GM12878 (cell line): ENCODE measurements around the gene RBMS1. TPM values are rescaled to one million over a fixed set of nuclear protein-coding genes. Genes with fewer than 3 reads are reported as not detected.
A peak's percentile ranks its signal among the peaks of the same experiment; 100 is the strongest.

ENCODE experiments used
- ATAC-seq: fragments of 200-7000 bp; cut with Tn5 transposase; 3 replicates; pipeline ENCODE4 v1.9.1; 2020; ENCODE audit warnings: mild to moderate bottlenecking, moderate library complexity
- BruUV-seq: library from RNA; stranded (reverse); fragments of 400-500 nt; replicated peaks from 2 replicates; lab custom pipeline; 2021; lab: Mats Ljungman, UMichigan
- CTCF ChIA-PET: fragments of 300-600 bp; sonication (Branson Sonifier 250); formaldehyde crosslinking; extraction: SDS; loops from one replicate; lab custom pipeline; 2021; ENCODE audit warnings: inconsistent platforms; lab: Yijun Ruan, JAX
- POLR2A ChIA-PET: fragments of 350-600 bp; formaldehyde crosslinking; extraction: SDS; loops from one replicate; lab custom pipeline; 2021; ENCODE audit warnings: inconsistent platforms; lab: Charles Lee
- RAD21 ChIA-PET: fragments of 300-600 bp; sonication (Branson Sonifier 250); formaldehyde crosslinking; loops from one replicate; lab custom pipeline; 2023; ENCODE audit warnings: antibody characterized with exemption; ENCODE audit not compliant: unreplicated experiment; lab: Charles Lee
- SMC1A ChIA-PET: fragments of 300-600 bp; sonication (Branson Sonifier 250); formaldehyde crosslinking; loops from one replicate; lab custom pipeline; 2023; ENCODE audit not compliant: unreplicated experiment, uncharacterized antibody; lab: Charles Lee
- DNase-seq: peaks from one replicate; pipeline ENCODE4 v3.0.0-alpha.2; 2011; ENCODE audit warnings: low read depth, low spot score
- FAIRE-seq: peaks from 3 replicates; lab custom pipeline; 2011; peaks lifted over from hg19 to GRCh38; lab: Jason Lieb, UNC
- H2AFZ ChIP-seq: 2 replicates; pipeline ENCODE4 v1.6.0; 2011; ENCODE audit warnings: low read depth, low read length, control low read depth; ENCODE audit not compliant: control insufficient read depth
- H3K27ac ChIP-seq: 2 replicates; pipeline ENCODE4 v1.5.1; 2011; ENCODE audit warnings: control low read depth; ENCODE audit not compliant: control insufficient read depth, insufficient read depth
- H3K27me3 ChIP-seq, 2 experiments: replicated peaks in 1 of 2; 2 replicates each; pipeline versions ENCODE4 v1.6.0 to v1.6.1; 2011; ENCODE audit warnings: low read length in 1 of 2; ENCODE audit not compliant: control insufficient read depth in 2 of 2, insufficient read depth in 2 of 2
- H3K36me3 ChIP-seq, 2 experiments: 2 replicates each; pipeline ENCODE4 v1.5.1; 2011; ENCODE audit warnings: low read length in 1 of 2; ENCODE audit not compliant: control insufficient read depth in 2 of 2, insufficient read depth in 2 of 2
- H3K4me1 ChIP-seq: 2 replicates; pipeline ENCODE4 v1.6.1; 2011; ENCODE audit warnings: mild to moderate bottlenecking, low read length, moderate library complexity, mixed read lengths; ENCODE audit not compliant: control insufficient read depth, insufficient read depth
- H3K4me2 ChIP-seq: 2 replicates; pipeline ENCODE4 v1.6.0; 2011; ENCODE audit warnings: control low read depth; ENCODE audit not compliant: control insufficient read depth, insufficient read depth
- H3K4me3 ChIP-seq: fragments of 200-600 bp; sonication (generic); 2 replicates; pipeline ENCODE4 v1.5.1; 2016
- H3K79me2 ChIP-seq: 2 replicates; pipeline ENCODE4 v1.6.0; 2011; ENCODE audit warnings: low read length; ENCODE audit not compliant: control insufficient read depth, insufficient read depth
- H3K9ac ChIP-seq: 2 replicates; pipeline ENCODE4 v1.8.0; 2011; ENCODE audit warnings: low read length, control low read depth, mixed read lengths; ENCODE audit not compliant: control insufficient read depth, insufficient read depth
- H3K9me3 ChIP-seq: replicated peaks from 3 replicates; pipeline ENCODE4 v1.5.1; 2011; ENCODE audit warnings: mild to moderate bottlenecking, low read length; ENCODE audit not compliant: control insufficient read depth, insufficient read depth
- H4K20me1 ChIP-seq: 2 replicates; pipeline ENCODE4 v1.6.0; 2011; ENCODE audit not compliant: control insufficient read depth, insufficient read depth
- CHD1 ChIP-seq: IDR thresholded peaks from 2 replicates; pipeline ENCODE4 v1.6.1; 2012; ENCODE audit warnings: low read depth, low read length, improper control_type of control experiment
- KAT2A ChIP-seq: conservative IDR thresholded peaks from 2 replicates; pipeline ENCODE4 v1.6.1; 2011; ENCODE audit warnings: low read depth, low read length; ENCODE audit not compliant: control insufficient read depth
- KLF5 ChIP-seq: fragments of 450-650 bp; IDR thresholded peaks from 2 replicates; pipeline ENCODE4 v1.6.1; 2014; ENCODE audit warnings: mild to moderate bottlenecking; ENCODE audit not compliant: partially characterized antibody
- MEF2A ChIP-seq: IDR thresholded peaks from 2 replicates; pipeline ENCODE4 v1.6.1; 2011; ENCODE audit warnings: low read depth, mild to moderate bottlenecking, low read length, moderate library complexity; ENCODE audit not compliant: insufficient read depth
- MYC ChIP-seq: IDR thresholded peaks from 2 replicates; pipeline ENCODE4 v1.6.1; 2011; ENCODE audit warnings: mild to moderate bottlenecking, low read length, moderate library complexity, inconsistent platforms; ENCODE audit not compliant: insufficient read depth, insufficient replicate concordance, insufficient read length, severe bottlenecking
- NFIC ChIP-seq: IDR thresholded peaks from 2 replicates; pipeline ENCODE4 v1.6.1; 2012; ENCODE audit warnings: low read depth, mild to moderate bottlenecking, inconsistent platforms, low read length, moderate library complexity
- POLR2AphosphoS5 ChIP-seq: IDR thresholded peaks from 2 replicates; pipeline ENCODE4 v1.6.1; 2011; ENCODE audit warnings: mild to moderate bottlenecking, low read length, inconsistent platforms
- POU2F2 ChIP-seq: IDR thresholded peaks from 3 replicates; pipeline ENCODE4 v1.6.1; 2011; ENCODE audit warnings: low read depth, mild to moderate bottlenecking, low read length, borderline replicate concordance
- SMAD5 ChIP-seq: IDR thresholded peaks from 2 replicates; pipeline ENCODE4 v1.6.1; 2016; ENCODE audit warnings: antibody characterized with exemption, low read depth
- SPI1 ChIP-seq: IDR thresholded peaks from 2 replicates; pipeline ENCODE4 v1.6.1; 2011; ENCODE audit warnings: low read depth, mild to moderate bottlenecking, low read length, moderate library complexity, borderline replicate concordance; ENCODE audit not compliant: insufficient read depth
- SREBF1 ChIP-seq: IDR thresholded peaks from 2 replicates; pipeline ENCODE4 v1.6.1; 2012; ENCODE audit warnings: mild to moderate bottlenecking, low read length
- YBX1 ChIP-seq: fragments of 450-650 bp; IDR thresholded peaks from 2 replicates; pipeline ENCODE4 v1.6.1; 2016; ENCODE audit warnings: antibody characterized with exemption
- ZBTB40 ChIP-seq: fragments of 450-650 bp; IDR thresholded peaks from 2 replicates; pipeline ENCODE4 v1.6.1; 2016; ENCODE audit warnings: mild to moderate bottlenecking, moderate library complexity, borderline replicate concordance
- ZNF217 ChIP-seq: fragments of 450-650 bp; IDR thresholded peaks from 2 replicates; pipeline ENCODE4 v1.6.1; 2017; ENCODE audit warnings: antibody characterized with exemption, mild to moderate bottlenecking
- ZNF622 ChIP-seq: fragments of 450-650 bp; IDR thresholded peaks from 2 replicates; pipeline ENCODE4 v1.6.1; 2017; ENCODE audit warnings: mild to moderate bottlenecking, inconsistent platforms
- WGBS: methylation state at CpG from one replicate; pipeline ENCODE4 v1.1.6; 2016; ENCODE audit warnings: low lambda C conversion rate; ENCODE audit not compliant: insufficient replicate concordance, insufficient coverage; ENCODE audit errors: missing lambda C conversion rate; 5-methylcytosine and 5-hydroxymethylcytosine counted together
- in situ Hi-C: fragments of 300-500 bp; cut with MboI; formaldehyde crosslinking; loops from 9 replicates; pipeline ENCODE4 v1.14.3; 2018; ENCODE audit warnings: mixed read lengths
- intact Hi-C: fragments of 100-400 bp; cut with micrococcal nuclease; formaldehyde crosslinking; loops from one replicate; pipeline ENCODE4 v1.14.2; 2022; ENCODE audit not compliant: unreplicated experiment
- polyA plus RNA-seq, 11 experiments: library from polyadenylated mRNA; depleted of rRNA in 4 of 11; unstranded in 6 of 11; stranded (reverse) in 5 of 11; fragments of >200 nt; fragmentation: Nextera tagmentation in 4 of 11; fragmentation: Illumina TruSeq in 1 of 11; extraction: Ambion mirVana in 4 of 11; extraction: Trizol in 1 of 11; gene quantifications; 1 replicate in 1 of 11; 2 replicates in 10 of 11; pipeline versions ENCODE4 v1.2.1 to v1.2.3, GENCODE V29; 2011 to 2016; ENCODE audit warnings: inconsistent platforms in 2 of 11, missing spikeins in 2 of 11, low read depth in 1 of 11
- total RNA-seq, 4 experiments: library from RNA; depleted of rRNA in 3 of 4; stranded (reverse); fragments of >200 nt in 3 of 4; fragmentation: Illumina TruSeq in 1 of 4; extraction: Trizol in 1 of 4; gene quantifications; 2 replicates each; pipeline versions ENCODE4 v1.2.1 to v1.2.3, GENCODE V29; 2013 to 2021

The RBMS1 gene
- total and polyA plus RNA-seq, 10 of the 15 experiments (the other 5 are each of a cell fraction or from before 2014, with no cell fraction given): 0.04 to 0.31 (median 0.17) TPM; not detected in 1

- DNase-seq (no peak), FAIRE-seq (no peak), ATAC-seq (peak; percentile 38; the same call in 1 of the 3 replicates)
- in situ Hi-C loops (no loop called here), intact Hi-C loops (loop anchor here (5.0 kb wide), 1 partner anchor 561 kb away; no protein-coding TSS in a partner anchor)
- no peaks in the 10 kb centered on the region for H3K27me3 ChIP-seq
- H3K9ac ChIP-seq: no peak overlapping the region
- H3K4me2 ChIP-seq: no peak overlapping the region
- H3K27ac ChIP-seq: no peak overlapping the region
- no TSS peak for BruUV-seq
- no peaks in the 10 kb centered on the region for H3K79me2 ChIP-seq
- 50% methylated on average over 1 of the region's 1 CpG for WGBS
- H3K4me1 ChIP-seq: no peaks in the 10 kb centered on the region; the same call in 1 of the 2 replicates
- H3K36me3 ChIP-seq: no peaks in the 10 kb centered on the region
- no peak overlapping the region for H2AFZ ChIP-seq
- TF ChIP-seq MEF2A: no peak
- TF ChIP-seq SPI1: peak; percentile 64; the same call in 1 of the 2 replicates
- no peak for TF ChIP-seq MYC
- no peaks in the 10 kb centered on the region for H4K20me1 ChIP-seq
- POLR2A ChIA-PET: no interaction called here
- no peaks in the 10 kb centered on the region; the same call in 2 of the 3 replicates for H3K9me3 ChIP-seq
- SMC1A ChIA-PET: no interaction called here
- no peak overlapping the region for H3K4me3 ChIP-seq
- CTCF ChIA-PET: interaction anchor here (5.1 kb wide), 1 partner anchor 562 kb away, joined by 44 read pairs; no protein-coding TSS in a partner anchor
- RAD21 ChIA-PET: no interaction called here
These were observed 62.2 kb downstream of the RBMS1 start for GRCh38 chr2:160431441-160431840.

GRCh38 chr2:160430001-160430344 lies 63.6 kb downstream of the RBMS1 start:
- Histone ChIP-seq H3K27me3 (no peaks in the 10 kb centered on the region), H3K9me3 (no peaks in the 10 kb centered on the region; the same call in 2 of the 3 replicates), H3K79me2 (no peaks in the 10 kb centered on the region), H3K4me3 (no peak overlapping the region), H3K36me3 (no peaks in the 10 kb centered on the region), H3K4me2 (no peak overlapping the region), H4K20me1 (no peaks in the 10 kb centered on the region), H3K4me1 (no peaks in the 10 kb centered on the region; the same call in 1 of the 2 replicates), H3K27ac (no peak overlapping the region), H3K9ac (no peak overlapping the region), H2AFZ (no peak overlapping the region)
- in situ Hi-C loops: no loop called here
- ChIA-PET POLR2A (no interaction called here), SMC1A (interaction anchor here (0.8 to 1.2 kb wide), 4 partner anchors 27 to 320 kb away, joined by 3 read pairs; no protein-coding TSS in a partner anchor), CTCF (interaction anchor here (1.1 to 5.1 kb wide), 12 partner anchors 17 to 844 kb away, joined by 3 to 44 read pairs (median 6); no protein-coding TSS in a partner anchor), RAD21 (interaction anchor here (2.5 kb wide), 1 partner anchor 563 kb away, joined by 14 read pairs; no protein-coding TSS in a partner anchor)
- intact Hi-C loops: loop anchor here (5.0 kb wide), 1 partner anchor 562 kb away; no protein-coding TSS in a partner anchor
- no peak for ATAC-seq
- DNase-seq: no peak
- BruUV-seq: no TSS peak
- no peak for FAIRE-seq
- TF ChIP-seq KLF5 (no peak), YBX1 (no peak), SREBF1 (no peak), POLR2AphosphoS5 (no peak), NFIC (no peak), ZNF622 (no peak), POU2F2 (no peak), CHD1 (no peak), ZBTB40 (no peak), SMAD5 (no peak), ZNF217 (no peak), KAT2A (no peak)
